Left ventricle myocardium inferior (tissue), 1 donor: ENCODE measurements around the gene PCNX3. TPM values are rescaled to one million over a fixed set of nuclear protein-coding genes. Genes with fewer than 3 reads are reported as not detected.

Experiments
- DNase-seq: peaks from one replicate; pipeline ENCODE4 v3.0.0-alpha.2; 2020
- H3K27ac ChIP-seq: fragments of 200-600 bp; replicated peaks from 2 replicates; pipeline ENCODE4 v1.8.0; 2021
- H3K27me3 ChIP-seq: fragments of 200-600 bp; 2 replicates; pipeline ENCODE4 v1.8.0; 2021; ENCODE audit warnings: low read depth
- H3K36me3 ChIP-seq: fragments of 200-600 bp; 2 replicates; pipeline ENCODE4 v1.8.0; 2021
- H3K4me1 ChIP-seq: fragments of 200-600 bp; 2 replicates; pipeline ENCODE4 v1.8.0; 2021
- H3K4me3 ChIP-seq: fragments of 200-600 bp; 2 replicates; pipeline ENCODE4 v1.8.0; 2021; ENCODE audit warnings: mild to moderate bottlenecking, moderate library complexity
- H3K9me3 ChIP-seq: fragments of 200-600 bp; replicated peaks from 2 replicates; pipeline ENCODE4 v1.8.0; 2021
- CTCF ChIP-seq: fragments of 200-600 bp; IDR thresholded peaks from 2 replicates; pipeline ENCODE4 v1.8.0; 2021; ENCODE audit warnings: antibody characterized with exemption, mild to moderate bottlenecking, borderline replicate concordance
- intact Hi-C: fragments of 100-400 bp; cut with micrococcal nuclease; formaldehyde crosslinking; loops from one replicate; pipeline ENCODE4 v1.11.0; 2022
- total RNA-seq: library from RNA; stranded (reverse); fragmentation: NEBNext Ultra II Directional; extraction: Animal tissue kit (Norgen Biotek cat#: 25700); gene quantifications from one replicate; pipeline ENCODE4 v1.2.1, GENCODE V29; 2021
- donor health status: DM: no; HTN: yes; CAD: no; lungs with severe emphysema.

Gene PCNX3
- total RNA-seq, 1 donor from 2014 or later: 11.9 TPM

GRCh38 chr11:65619281-65619928 is 3.8 kb downstream of the PCNX3 start:
- Histone ChIP-seq H3K36me3 (peaks cover 72% of the 10 kb centered on the region), H3K9me3 (no peaks in the 10 kb centered on the region), H3K27ac (no peak overlapping the region), H3K27me3 (no peaks in the 10 kb centered on the region), H3K4me1 (peaks cover 28% of the 10 kb centered on the region), H3K4me3 (no peak overlapping the region)
- DNase-seq: no peak
- intact Hi-C loops: no loop called here
- no peak for TF ChIP-seq CTCF

GRCh38 chr11:65620666-65621065 is 5.1 kb downstream of the PCNX3 start:
- H3K4me1 ChIP-seq: peaks cover 23% of the 10 kb centered on the region
- intact Hi-C loops: loop anchor here (5.0 kb wide), 1 partner anchor 357 kb away; no protein-coding TSS in a partner anchor
- DNase-seq: no peak
- H3K9me3 ChIP-seq: no peaks in the 10 kb centered on the region
- TF ChIP-seq CTCF: no peak
- H3K27ac ChIP-seq: no peak overlapping the region
- peaks cover 84% of the 10 kb centered on the region for H3K36me3 ChIP-seq
- no peaks in the 10 kb centered on the region for H3K27me3 ChIP-seq
- no peak overlapping the region for H3K4me3 ChIP-seq

GRCh38 chr11:65621460-65621859 is 5.9 kb downstream of the PCNX3 start:
- Histone ChIP-seq H3K27ac (no peak overlapping the region), H3K4me3 (no peak overlapping the region), H3K4me1 (peaks cover 23% of the 10 kb centered on the region), H3K9me3 (no peaks in the 10 kb centered on the region), H3K36me3 (peaks cover 90% of the 10 kb centered on the region), H3K27me3 (no peaks in the 10 kb centered on the region)
- no peak for DNase-seq
- intact Hi-C loops: loop anchor here (5.0 kb wide), 1 partner anchor 356 kb away; no protein-coding TSS in a partner anchor
- no peak for TF ChIP-seq CTCF

GRCh38 chr11:65622011-65622410 is 6.4 kb downstream of the PCNX3 start:
- Histone ChIP-seq H3K9me3 (no peaks in the 10 kb centered on the region), H3K27ac (no peak overlapping the region), H3K4me1 (peaks cover 20% of the 10 kb centered on the region), H3K4me3 (no peak overlapping the region), H3K36me3 (peaks cover 96% of the 10 kb centered on the region), H3K27me3 (no peaks in the 10 kb centered on the region)
- no peak for TF ChIP-seq CTCF
- intact Hi-C loops: loop anchor here (5.0 kb wide), 1 partner anchor 355 kb away; no protein-coding TSS in a partner anchor
- DNase-seq: no peak

GRCh38 chr11:65623177-65623576 is 7.6 kb downstream of the PCNX3 start:
- intact Hi-C loops: loop anchor here (5.0 kb wide), 1 partner anchor 354 kb away; no protein-coding TSS in a partner anchor
- H3K36me3 ChIP-seq: peaks cover 96% of the 10 kb centered on the region
- DNase-seq: no peak
- no peak overlapping the region for H3K4me3 ChIP-seq
- no peak for TF ChIP-seq CTCF
- H3K9me3 ChIP-seq: no peaks in the 10 kb centered on the region
- H3K27me3 ChIP-seq: no peaks in the 10 kb centered on the region
- peaks cover 11% of the 10 kb centered on the region for H3K4me1 ChIP-seq
- H3K27ac ChIP-seq: no peak overlapping the region
